ENCODE data around the gene LSM4.
"Not testable (repeated sequence)": the region's sequence is repeated elsewhere in the genome, so short reads cannot be mapped to it uniquely, and the experiment has no call there.

Gene LSM4

DNA sequence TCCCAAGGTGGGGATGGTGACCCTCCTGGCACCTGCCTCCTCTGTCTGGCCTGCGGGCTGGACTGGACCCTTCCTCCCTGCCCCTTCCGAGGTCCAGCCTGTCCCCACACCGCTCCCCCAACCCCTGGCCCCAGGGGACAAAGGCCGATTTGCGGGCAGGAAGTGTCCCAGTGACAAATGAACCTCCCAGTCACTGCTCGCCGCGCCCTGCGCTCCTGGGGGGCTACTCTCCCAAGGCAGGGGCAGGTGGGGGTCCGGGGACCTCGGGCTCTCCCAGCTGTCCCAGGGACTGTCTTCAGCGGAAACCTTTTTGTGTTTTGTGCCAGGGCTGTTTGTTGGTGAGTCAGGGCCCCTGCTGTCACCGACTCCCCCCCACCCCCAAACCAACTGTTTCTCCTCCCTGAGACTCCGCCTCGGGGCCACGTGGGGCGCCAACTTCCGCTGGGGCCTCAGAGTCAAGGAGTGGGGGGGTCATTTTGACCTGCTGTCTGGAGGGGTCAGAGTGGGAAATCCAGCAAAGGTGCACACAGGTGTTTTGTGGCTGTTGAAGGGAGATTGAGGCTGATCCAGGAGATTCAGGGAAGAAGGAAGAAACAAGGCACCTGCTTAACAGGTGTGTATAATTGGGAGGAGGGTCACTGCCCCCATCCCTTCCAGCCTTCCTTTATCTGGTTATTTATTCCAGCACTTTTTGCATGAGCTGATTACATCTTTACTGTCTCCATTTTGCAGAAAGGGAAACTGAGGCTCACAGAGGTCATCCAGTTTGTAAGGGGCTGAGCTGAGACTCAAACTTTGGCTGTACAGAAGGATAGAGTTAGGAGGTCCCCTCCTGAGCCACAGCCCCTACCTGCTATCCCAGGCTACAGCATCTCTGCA, 18.4 kb upstream of the LSM4 start:
- DNase-seq (ENCODE audit: insufficient read length, low spot score) = peak; percentile 68
- FAIRE-seq = no peak

DNA sequence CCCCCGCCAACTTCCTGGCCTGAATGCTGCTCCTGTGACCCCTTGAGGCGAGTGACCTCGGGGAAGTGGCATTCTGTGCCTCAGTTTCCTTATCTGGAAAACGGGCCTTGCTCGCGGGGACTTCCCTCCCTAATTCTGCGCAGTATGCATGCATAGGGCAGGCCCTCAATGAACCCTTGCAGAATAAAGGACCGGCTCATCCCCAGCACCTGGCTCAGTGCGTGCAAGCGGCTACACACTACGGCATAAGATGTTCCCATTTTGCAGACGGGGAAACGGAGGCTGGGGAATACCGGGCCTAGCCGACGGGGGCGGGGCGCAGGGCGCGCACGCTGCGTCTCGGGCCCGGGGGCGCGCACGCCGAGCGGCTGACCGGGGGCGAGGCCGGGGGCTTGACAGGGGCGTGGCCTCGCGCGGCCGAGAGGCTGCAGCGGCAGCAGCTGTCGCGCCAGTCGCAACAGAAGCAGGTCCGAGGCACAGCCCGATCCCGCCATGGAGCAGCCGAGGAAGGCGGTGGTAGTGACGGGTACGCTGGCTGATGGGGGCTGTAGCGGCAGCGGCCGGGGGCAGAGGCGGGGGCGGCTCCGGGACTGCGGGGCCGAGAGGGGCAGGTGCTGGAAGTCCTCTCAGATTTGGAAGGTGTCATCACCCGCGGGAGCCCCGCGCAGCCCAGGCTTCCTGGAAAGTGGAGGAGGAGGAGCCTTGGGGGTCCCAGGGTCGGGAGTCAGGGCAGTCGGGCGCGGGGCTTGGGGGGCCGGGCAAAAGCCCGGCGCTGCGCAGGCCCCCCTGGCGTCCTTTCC, 17.5 kb upstream of the LSM4 start, which contains the start of gene PGPEP1:
TSS of gene PGPEP1 (plus strand) at position 409 of the 800 bp plus-strand sequence. CDS start at position 493, 84 bp downstream.
- DNase-seq (ENCODE audit: insufficient read length, low spot score) (peak; percentile 62), FAIRE-seq (peak; percentile 57)

DNA sequence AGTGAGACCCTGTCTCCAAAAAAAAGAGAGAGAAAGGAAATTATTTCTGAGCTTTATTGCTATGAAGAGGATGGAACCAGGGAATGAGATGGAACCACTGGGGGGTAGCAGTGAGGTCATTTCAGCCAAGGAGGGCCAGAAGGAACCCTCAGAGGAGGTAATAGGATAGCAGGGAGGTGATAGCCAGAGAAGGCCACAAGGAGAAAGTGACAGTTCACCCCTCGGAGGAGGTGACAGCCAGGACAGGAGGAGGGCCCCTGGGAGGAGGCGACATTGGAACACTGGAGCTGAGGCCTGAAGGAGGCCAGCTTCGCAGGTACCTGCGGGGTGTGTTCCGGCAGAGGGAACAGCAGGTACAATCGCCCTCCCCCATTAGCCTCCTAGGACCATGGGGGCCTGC, 16.8 kb upstream of the LSM4 start:
- DNase-seq (ENCODE audit: insufficient read length, low spot score) (peak; percentile 62), FAIRE-seq (no peak)

DNA sequence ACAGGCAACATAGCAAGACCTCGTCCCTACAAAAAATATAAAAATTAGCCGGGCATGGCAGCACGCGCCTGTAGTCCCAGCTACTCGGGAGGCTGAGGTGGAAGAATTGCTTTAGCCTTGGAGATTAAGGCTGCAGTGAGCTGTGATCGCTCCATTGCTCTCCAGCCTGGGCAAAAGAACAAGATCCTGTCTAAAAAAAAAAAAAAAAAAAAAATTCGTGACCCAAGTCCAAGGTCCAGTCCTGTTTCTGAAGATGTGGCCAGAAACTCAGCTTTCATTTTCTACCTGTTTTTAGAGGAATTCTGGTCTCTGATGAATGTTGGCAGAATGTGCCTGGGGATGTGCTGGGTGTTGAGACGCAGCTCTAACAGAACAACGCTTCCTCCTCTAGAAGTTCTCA, 15.7 kb upstream of the LSM4 start:
- FAIRE-seq (no peak), DNase-seq (ENCODE audit: insufficient read length, low spot score) (no peak)

- no peak for DNase-seq (ENCODE audit: insufficient read length, low spot score)
- no peak for FAIRE-seq
Measured at GRCh38 chr19:18336121-18336520, 13.2 kb upstream of the LSM4 start.

DNA sequence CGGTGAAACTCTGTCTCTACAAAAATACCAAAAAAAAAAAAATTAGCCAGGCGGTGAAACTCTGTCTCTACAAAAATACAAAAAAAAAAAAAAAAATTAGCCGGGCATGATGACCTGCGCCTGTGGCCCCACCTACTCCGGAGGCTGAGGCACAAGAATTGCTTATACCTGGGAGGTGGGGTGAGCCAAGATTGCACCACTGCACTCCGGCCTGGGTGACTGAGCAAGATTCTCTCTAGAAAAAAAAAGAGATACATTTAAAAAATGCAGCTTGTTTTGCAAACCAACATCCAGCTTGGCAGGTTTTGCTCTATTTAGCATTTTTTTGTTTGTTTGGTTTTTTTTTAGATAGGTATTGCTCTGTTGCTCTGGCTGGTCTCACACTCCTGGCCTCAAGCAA, 10.8 kb upstream of the LSM4 start:
- FAIRE-seq (no peak), DNase-seq (ENCODE audit: insufficient read length, low spot score) (no peak)

DNA sequence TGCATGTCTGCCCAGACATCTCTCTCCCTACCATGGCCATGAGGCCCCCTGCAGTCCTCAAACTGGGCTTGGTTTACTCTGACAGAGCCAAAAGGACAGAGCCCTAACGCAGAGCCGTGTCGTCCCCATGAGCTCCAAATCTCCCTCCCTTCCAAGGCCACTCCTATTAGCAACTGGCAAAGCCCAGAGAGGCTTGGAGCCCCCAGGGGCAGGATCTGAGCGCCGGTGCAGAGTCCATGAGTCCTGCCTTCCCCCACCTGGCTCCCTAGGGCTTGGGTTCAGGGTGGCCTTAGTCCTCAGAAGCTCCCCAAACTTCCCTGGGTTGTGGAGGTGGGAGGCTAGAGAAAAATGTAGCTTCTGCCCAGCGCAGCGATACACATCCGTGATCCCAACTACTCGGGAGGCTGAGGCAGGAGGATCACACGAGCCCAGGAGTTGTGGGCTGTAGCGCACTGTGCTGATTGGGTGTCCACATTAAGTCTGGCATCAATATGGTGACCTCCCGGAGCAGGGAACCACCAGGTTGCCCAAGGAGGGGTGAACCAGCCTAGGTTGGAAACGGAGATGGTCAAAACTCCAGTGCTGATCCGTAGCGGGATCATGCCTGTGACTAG, 10.1 kb upstream of the LSM4 start:
- no peak for FAIRE-seq
- no peak for DNase-seq (ENCODE audit: insufficient read length, low spot score)

GRCh38 chr19:18330868-18331267, 8.0 kb upstream of the LSM4 start:
- FAIRE-seq = no peak
- DNase-seq (ENCODE audit: insufficient read length, low spot score) = no peak

- DNase-seq (ENCODE audit: insufficient read length, low spot score) (no peak), FAIRE-seq (no peak)
Measured at GRCh38 chr19:18329035-18329376, 6.1 kb upstream of the LSM4 start.

DNA sequence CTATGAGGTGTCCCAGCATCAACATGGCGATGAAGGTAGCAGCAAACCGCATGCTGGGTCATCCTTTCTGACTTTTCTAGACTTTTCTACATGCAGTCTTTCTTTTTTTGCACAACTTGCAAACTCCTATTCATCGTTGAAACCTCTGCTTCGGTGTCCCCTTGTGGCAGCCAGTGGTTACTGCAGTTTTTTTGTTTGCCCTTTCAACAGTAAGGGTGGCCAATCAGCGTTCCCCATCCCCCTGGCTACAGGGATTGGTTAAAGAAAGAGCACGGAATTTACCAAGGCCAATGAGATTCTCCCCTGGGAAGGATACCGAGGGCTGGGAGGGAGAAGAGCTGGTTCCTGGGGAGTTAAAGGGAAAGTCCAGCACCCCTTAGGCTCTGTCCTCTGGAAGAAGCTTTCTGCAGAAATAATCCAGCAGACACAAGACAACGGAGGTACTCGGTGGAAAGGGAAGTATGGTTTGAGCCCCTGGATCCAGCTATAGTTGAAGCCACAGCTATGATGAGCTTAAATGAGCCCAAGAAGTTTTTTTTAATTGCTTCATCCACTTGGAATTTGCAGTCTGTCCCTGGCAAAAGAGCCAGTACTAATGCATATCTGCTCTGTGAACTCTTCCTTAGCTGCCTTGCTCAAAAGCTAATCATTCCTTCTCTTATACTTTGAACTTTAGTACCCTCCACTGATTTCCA, 5.6 kb upstream of the LSM4 start:
- FAIRE-seq = peak; percentile 33

GRCh38 chr19:18326772-18327171, 3.9 kb upstream of the LSM4 start:
- DNase-seq (ENCODE audit: insufficient read length, low spot score) = no peak
- no peak for FAIRE-seq

More for the DNA sequence above, 5.6 kb upstream of the LSM4 start:
- DNase-seq (ENCODE audit: insufficient read length, low spot score) = peak; percentile 99

GRCh38 chr19:18324373-18324731, 1.5 kb upstream of the LSM4 start:
- FAIRE-seq; DNase-seq (ENCODE audit: insufficient read length, low spot score): not testable (repeated sequence)

DNA sequence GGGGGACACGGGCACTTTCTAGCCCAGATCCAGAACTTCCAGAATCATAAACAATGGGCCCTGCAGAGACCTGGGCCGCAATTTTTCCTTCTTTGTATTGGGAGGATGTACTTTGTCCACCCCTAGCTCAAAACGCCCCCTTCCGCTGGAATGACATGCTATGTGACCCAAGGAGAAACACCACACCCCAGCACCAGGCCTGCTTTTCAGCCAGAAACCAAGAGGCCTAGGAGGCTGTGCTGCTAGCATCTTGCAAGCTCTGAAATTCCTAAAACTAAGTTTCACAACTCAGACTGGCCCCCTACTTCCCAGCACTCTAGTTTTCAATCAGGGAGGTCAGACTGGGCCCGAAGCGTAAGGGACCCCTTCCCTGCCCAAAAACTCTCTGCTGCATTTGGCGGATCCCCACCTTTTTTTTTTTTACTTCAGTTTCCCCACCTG, 538 bp downstream of the LSM4 start:
- FAIRE-seq (no peak), DNase-seq (ENCODE audit: insufficient read length, low spot score) (peak; percentile 61)

DNA sequence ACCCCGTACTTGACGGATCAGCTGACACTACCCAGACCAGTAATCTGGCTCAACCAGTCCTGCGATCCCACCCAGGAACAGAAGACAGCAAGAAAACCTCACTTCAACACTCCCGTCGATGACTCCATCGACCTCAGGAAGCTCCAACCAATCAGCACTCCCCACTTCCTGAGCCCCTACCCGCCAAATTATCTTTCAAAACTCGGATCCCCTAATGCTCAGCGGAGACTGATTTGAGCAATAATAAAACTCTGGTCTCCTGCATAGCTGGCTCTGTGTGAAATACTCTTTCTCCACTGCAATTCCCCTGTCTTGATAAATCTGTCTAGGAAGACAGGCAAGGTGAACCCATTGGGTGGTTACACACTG, 1.2 kb downstream of the LSM4 start:
- no peak for DNase-seq (ENCODE audit: insufficient read length, low spot score)
- no peak for FAIRE-seq

GRCh38 chr19:18320865-18321733, 1.8 kb downstream of the LSM4 start:
- DNase-seq (ENCODE audit: insufficient read length, low spot score) (no peak), FAIRE-seq (no peak)

- FAIRE-seq = no peak
- no peak for DNase-seq (ENCODE audit: insufficient read length, low spot score)
Measured at GRCh38 chr19:18319591-18320135, 3.2 kb downstream of the LSM4 start.

- DNase-seq (ENCODE audit: insufficient read length, low spot score) (no peak), FAIRE-seq (no peak)
Measured at GRCh38 chr19:18317961-18318800, 4.7 kb downstream of the LSM4 start.

GRCh38 chr19:18313398-18313797, 9.5 kb downstream of the LSM4 start:
- FAIRE-seq (no peak), DNase-seq (ENCODE audit: insufficient read length, low spot score) (no peak)

DNA sequence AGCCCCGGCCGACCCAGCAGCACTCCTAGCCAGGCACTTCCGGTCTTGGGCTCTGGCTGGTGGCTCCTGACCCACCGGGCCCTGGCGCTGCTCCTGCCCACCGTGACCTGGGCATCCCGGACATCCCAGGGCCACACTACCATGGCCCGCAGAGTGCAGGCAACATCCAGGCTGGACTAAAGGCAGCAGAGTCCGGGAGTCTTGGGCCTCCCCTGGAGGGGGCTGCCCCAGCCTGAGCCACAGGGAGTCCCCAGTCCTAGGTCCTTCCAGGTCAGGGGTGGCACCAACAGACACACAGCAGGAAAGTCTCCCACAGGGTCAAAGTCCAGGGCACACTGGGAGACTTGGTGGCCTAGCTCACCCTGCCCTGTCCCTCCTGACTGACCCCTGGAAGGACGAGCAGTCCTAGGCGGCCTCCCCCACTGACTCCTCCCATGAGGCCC, 10.8 kb downstream of the LSM4 start:
- DNase-seq (ENCODE audit: insufficient read length, low spot score) = no peak
- no peak for FAIRE-seq
